GM12878 (cell line): ENCODE data around the gene MYCBPAP. TPM values are rescaled to one million over a fixed set of nuclear protein-coding genes. Genes with fewer than 3 reads are reported as not detected.

Experiments used
- ATAC-seq: fragments of 200-7000 bp; cut with Tn5 transposase; 3 replicates; pipeline ENCODE4 v1.9.1; 2020; ENCODE audit warnings: mild to moderate bottlenecking, moderate library complexity
- BruUV-seq: library from RNA; stranded (reverse); fragments of 400-500 nt; replicated peaks from 2 replicates; lab custom pipeline; 2021; lab: Mats Ljungman, UMichigan
- CTCF ChIA-PET: fragments of 300-600 bp; sonication (Branson Sonifier 250); formaldehyde crosslinking; extraction: SDS; loops from one replicate; lab custom pipeline; 2021; ENCODE audit warnings: inconsistent platforms; lab: Yijun Ruan, JAX
- POLR2A ChIA-PET: fragments of 350-600 bp; formaldehyde crosslinking; extraction: SDS; loops from one replicate; lab custom pipeline; 2021; ENCODE audit warnings: inconsistent platforms; lab: Charles Lee
- RAD21 ChIA-PET: fragments of 300-600 bp; sonication (Branson Sonifier 250); formaldehyde crosslinking; loops from one replicate; lab custom pipeline; 2023; ENCODE audit warnings: antibody characterized with exemption; ENCODE audit not compliant: unreplicated experiment; lab: Charles Lee
- SMC1A ChIA-PET: fragments of 300-600 bp; sonication (Branson Sonifier 250); formaldehyde crosslinking; loops from one replicate; lab custom pipeline; 2023; ENCODE audit not compliant: unreplicated experiment, uncharacterized antibody; lab: Charles Lee
- DNase-seq: peaks from one replicate; pipeline ENCODE4 v3.0.0-alpha.2; 2011; ENCODE audit warnings: low read depth, low spot score
- FAIRE-seq: peaks from 3 replicates; lab custom pipeline; 2011; peaks lifted over from hg19 to GRCh38; lab: Jason Lieb, UNC
- H2AFZ ChIP-seq: 2 replicates; pipeline ENCODE4 v1.6.0; 2011; ENCODE audit warnings: low read depth, low read length, control low read depth; ENCODE audit not compliant: control insufficient read depth
- H3K27ac ChIP-seq: 2 replicates; pipeline ENCODE4 v1.5.1; 2011; ENCODE audit warnings: control low read depth; ENCODE audit not compliant: control insufficient read depth, insufficient read depth
- H3K27me3 ChIP-seq, 2 experiments: replicated peaks in 1 of 2; 2 replicates each; pipeline versions ENCODE4 v1.6.0 to v1.6.1; 2011; ENCODE audit warnings: low read length in 1 of 2; ENCODE audit not compliant: control insufficient read depth in 2 of 2, insufficient read depth in 2 of 2
- H3K36me3 ChIP-seq, 2 experiments: 2 replicates each; pipeline ENCODE4 v1.5.1; 2011; ENCODE audit warnings: low read length in 1 of 2; ENCODE audit not compliant: control insufficient read depth in 2 of 2, insufficient read depth in 2 of 2
- H3K4me1 ChIP-seq: 2 replicates; pipeline ENCODE4 v1.6.1; 2011; ENCODE audit warnings: mild to moderate bottlenecking, low read length, moderate library complexity, mixed read lengths; ENCODE audit not compliant: control insufficient read depth, insufficient read depth
- H3K4me2 ChIP-seq: 2 replicates; pipeline ENCODE4 v1.6.0; 2011; ENCODE audit warnings: control low read depth; ENCODE audit not compliant: control insufficient read depth, insufficient read depth
- H3K4me3 ChIP-seq: fragments of 200-600 bp; sonication (generic); 2 replicates; pipeline ENCODE4 v1.5.1; 2016
- H3K79me2 ChIP-seq: 2 replicates; pipeline ENCODE4 v1.6.0; 2011; ENCODE audit warnings: low read length; ENCODE audit not compliant: control insufficient read depth, insufficient read depth
- H3K9ac ChIP-seq: 2 replicates; pipeline ENCODE4 v1.8.0; 2011; ENCODE audit warnings: low read length, control low read depth, mixed read lengths; ENCODE audit not compliant: control insufficient read depth, insufficient read depth
- H3K9me3 ChIP-seq: replicated peaks from 3 replicates; pipeline ENCODE4 v1.5.1; 2011; ENCODE audit warnings: mild to moderate bottlenecking, low read length; ENCODE audit not compliant: control insufficient read depth, insufficient read depth
- H4K20me1 ChIP-seq: 2 replicates; pipeline ENCODE4 v1.6.0; 2011; ENCODE audit not compliant: control insufficient read depth, insufficient read depth
- DPF2 ChIP-seq: fragments of 450-650 bp; IDR thresholded peaks from 2 replicates; pipeline ENCODE4 v1.6.1; 2017; ENCODE audit warnings: mild to moderate bottlenecking
- E4F1 ChIP-seq: fragments of 450-650 bp; IDR thresholded peaks from 2 replicates; pipeline ENCODE4 v1.6.1; 2018; ENCODE audit warnings: borderline replicate concordance, mild to moderate bottlenecking; ENCODE audit not compliant: partially characterized antibody
- ETV6 ChIP-seq, 2 experiments: fragments of 450-650 bp in 1 of 2; IDR thresholded peaks in 1 of 2; conservative IDR thresholded peaks in 1 of 2; 2 replicates each; pipeline ENCODE4 v1.6.1; 2014; ENCODE audit warnings: antibody characterized with exemption in 1 of 2, borderline replicate concordance in 1 of 2, low read depth in 1 of 2, mild to moderate bottlenecking in 1 of 2, moderate library complexity in 1 of 2
- EZH2 ChIP-seq: IDR thresholded peaks from 2 replicates; pipeline ENCODE4 v1.6.1; 2012; ENCODE audit warnings: low read depth, mild to moderate bottlenecking, control low read depth, inconsistent platforms, low read length, borderline replicate concordance; ENCODE audit not compliant: control insufficient read depth
- FOXK2 ChIP-seq: fragments of 450-650 bp; IDR thresholded peaks from 2 replicates; pipeline ENCODE4 v1.6.1; 2017; ENCODE audit warnings: mild to moderate bottlenecking, moderate library complexity
- IRF3 ChIP-seq: fragments of 450-650 bp; IDR thresholded peaks from 2 replicates; pipeline ENCODE4 v1.6.1; 2014; ENCODE audit warnings: mild to moderate bottlenecking
- MTA3 ChIP-seq: IDR thresholded peaks from 2 replicates; pipeline ENCODE4 v1.6.1; 2012; ENCODE audit warnings: low read length, inconsistent platforms, borderline replicate concordance
- NFIC ChIP-seq: IDR thresholded peaks from 2 replicates; pipeline ENCODE4 v1.6.1; 2012; ENCODE audit warnings: low read depth, mild to moderate bottlenecking, inconsistent platforms, low read length, moderate library complexity
- NFXL1 ChIP-seq: fragments of 450-650 bp; IDR thresholded peaks from 2 replicates; pipeline ENCODE4 v1.6.1; 2017; ENCODE audit warnings: antibody characterized with exemption, mild to moderate bottlenecking, borderline replicate concordance
- POLR2AphosphoS2 ChIP-seq: IDR thresholded peaks from 2 replicates; pipeline ENCODE4 v1.6.1; 2011; ENCODE audit warnings: low read depth, mild to moderate bottlenecking, low read length, improper control_type of control experiment, moderate library complexity
- REST ChIP-seq: IDR thresholded peaks from 2 replicates; pipeline ENCODE4 v1.6.1; 2012; ENCODE audit warnings: mild to moderate bottlenecking, low read depth, low read length
- SMARCA5 ChIP-seq: fragments of 450-650 bp; IDR thresholded peaks from 2 replicates; pipeline ENCODE4 v1.6.1; 2017; ENCODE audit warnings: mild to moderate bottlenecking
- STAT1 ChIP-seq: fragments of 450-650 bp; conservative IDR thresholded peaks from 2 replicates; pipeline ENCODE4 v1.6.1; 2014; ENCODE audit warnings: antibody characterized with exemption, mild to moderate bottlenecking
- ZNF217 ChIP-seq: fragments of 450-650 bp; IDR thresholded peaks from 2 replicates; pipeline ENCODE4 v1.6.1; 2017; ENCODE audit warnings: antibody characterized with exemption, mild to moderate bottlenecking
- ZSCAN29 ChIP-seq: fragments of 450-650 bp; IDR thresholded peaks from 2 replicates; pipeline ENCODE4 v1.6.1; 2017; ENCODE audit warnings: mild to moderate bottlenecking, moderate library complexity
- WGBS: methylation state at CpG from one replicate; pipeline ENCODE4 v1.1.6; 2016; ENCODE audit warnings: low lambda C conversion rate; ENCODE audit not compliant: insufficient replicate concordance, insufficient coverage; ENCODE audit errors: missing lambda C conversion rate; 5-methylcytosine and 5-hydroxymethylcytosine counted together
- in situ Hi-C: fragments of 300-500 bp; cut with MboI; formaldehyde crosslinking; loops from 9 replicates; pipeline ENCODE4 v1.14.3; 2018; ENCODE audit warnings: mixed read lengths
- intact Hi-C: fragments of 100-400 bp; cut with micrococcal nuclease; formaldehyde crosslinking; loops from one replicate; pipeline ENCODE4 v1.14.2; 2022; ENCODE audit not compliant: unreplicated experiment
- polyA plus RNA-seq, 11 experiments: library from polyadenylated mRNA; depleted of rRNA in 4 of 11; unstranded in 6 of 11; stranded (reverse) in 5 of 11; fragments of >200 nt; fragmentation: Nextera tagmentation in 4 of 11; fragmentation: Illumina TruSeq in 1 of 11; extraction: Ambion mirVana in 4 of 11; extraction: Trizol in 1 of 11; gene quantifications; 1 replicate in 1 of 11; 2 replicates in 10 of 11; pipeline versions ENCODE4 v1.2.1 to v1.2.3, GENCODE V29; 2011 to 2016; ENCODE audit warnings: inconsistent platforms in 2 of 11, missing spikeins in 2 of 11, low read depth in 1 of 11
- total RNA-seq, 4 experiments: library from RNA; depleted of rRNA in 3 of 4; stranded (reverse); fragments of >200 nt in 3 of 4; fragmentation: Illumina TruSeq in 1 of 4; extraction: Trizol in 1 of 4; gene quantifications; 2 replicates each; pipeline versions ENCODE4 v1.2.1 to v1.2.3, GENCODE V29; 2013 to 2021

Gene MYCBPAP
- total and polyA plus RNA-seq, 10 of the 15 experiments (the other 5 are each of a cell fraction or from before 2014, with no cell fraction given): 0.23 to 2.7 (median 1.5) TPM

GRCh38 chr17:50480854-50481490 is 27.3 kb upstream of the MYCBPAP start:
- Histone ChIP-seq H3K4me1 (no peaks in the 10 kb centered on the region), H3K9me3 (no peaks in the 10 kb centered on the region), H3K27ac (no peak overlapping the region), H3K27me3 (no peaks in the 10 kb centered on the region), H3K4me2 (no peak overlapping the region), H3K36me3 (peaks cover 0 to 10% of the 10 kb centered on the region in 2 experiments; a peak in 2 of 4 replicates), H4K20me1 (no peaks in the 10 kb centered on the region), H2AFZ (no peak overlapping the region), H3K4me3 (no peak overlapping the region), H3K79me2 (no peaks in the 10 kb centered on the region), H3K9ac (no peak overlapping the region)
- in situ Hi-C loops: loop anchor here (10.0 kb wide), 1 partner anchor 144 kb away; no protein-coding TSS in a partner anchor
- DNase-seq (no peak), FAIRE-seq (no peak), ATAC-seq (no peak)
- SMC1A ChIA-PET: interaction anchor here (0.9 to 2.6 kb wide), 3 partner anchors 61 to 253 kb away, joined by 4 to 8 read pairs (median 5); no protein-coding TSS in a partner anchor
- TSS peak; percentile 58 for BruUV-seq
- POLR2A ChIA-PET: no interaction called here
- RAD21 ChIA-PET: interaction anchor here (1.1 kb wide), 1 partner anchor 41 kb away, joined by 3 read pairs; no protein-coding TSS in a partner anchor
- intact Hi-C loops: no loop called here
- CTCF ChIA-PET: interaction anchor here (1.0 to 4.4 kb wide), 7 partner anchors 12 to 302 kb away, joined by 3 to 23 read pairs (median 12); no protein-coding TSS in a partner anchor
- 100% methylated on average over 2 of the region's 2 CpGs for WGBS
- TF ChIP-seq ZNF217 (no peak), E4F1 (no peak), SMARCA5 (no peak), REST (no peak), POLR2AphosphoS2 (no peak), DPF2 (no peak), MTA3 (no peak), ZSCAN29 (no peak), EZH2 (no peak), NFIC (no peak), NFXL1 (no peak), FOXK2 (no peak), ETV6 (conservative IDR thresholded peaks at IDR 0.05 in 1 of 2, IDR thresholded peaks at IDR 0.05 in 1 of 2; ENCODE audit: borderline replicate concordance in 1 of 2, low read depth in 1 of 2) (no peak), STAT1 (no peak), IRF3 (no peak)
